HG03135 (cell line): ENCODE results near the gene SPC24.
A peak's percentile ranks its signal among the peaks of the same experiment; 100 is the strongest.
"Not testable (repeated sequence)": the region's sequence is repeated elsewhere in the genome, so short reads cannot be mapped to it uniquely, and the experiment has no call there.

Experiments used
- ATAC-seq: cut with Tn5 transposase; IDR thresholded peaks from one replicate; pipeline ENCODE4 v1.9.1; 2021; ENCODE audit warnings: mild to moderate bottlenecking, moderate library complexity; ENCODE audit not compliant: unreplicated experiment

Gene SPC24

GRCh38 chr19:11098327-11098726 lies 57.3 kb downstream of the SPC24 start:
- no peak for ATAC-seq

- ATAC-seq, result not testable (repeated sequence)
Measured at GRCh38 chr19:11097367-11097766, 58.2 kb downstream of the SPC24 start.

DNA sequence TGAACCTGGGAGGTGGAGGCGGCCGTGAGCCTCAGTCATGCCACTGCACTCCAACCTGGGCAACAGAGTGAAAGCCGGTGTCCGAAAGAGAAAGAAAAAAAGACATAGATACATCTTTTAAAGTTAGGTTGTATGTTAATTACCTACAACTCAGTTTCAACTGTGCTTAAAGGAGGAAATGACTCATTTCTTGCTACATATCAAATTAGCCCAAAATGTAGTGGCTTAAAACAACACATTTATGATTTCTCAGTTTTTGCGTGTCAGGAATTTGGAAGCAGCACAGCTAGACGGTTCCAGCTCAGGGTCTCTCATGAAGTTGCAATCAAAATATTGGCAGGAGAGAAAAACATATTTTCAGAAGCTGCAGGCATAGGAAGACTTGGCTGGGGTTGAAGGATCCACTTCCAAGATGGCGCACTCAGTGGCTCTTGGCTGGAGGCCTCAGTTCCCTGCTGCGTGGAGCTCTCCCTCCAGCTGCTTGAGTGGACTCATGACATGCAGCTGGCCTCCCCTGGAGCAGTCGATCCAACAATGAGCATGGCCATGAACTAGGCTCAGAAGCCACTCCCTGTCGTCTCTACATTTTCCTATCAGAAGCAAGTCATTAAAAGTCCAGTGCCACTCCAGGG lies 59.3 kb downstream of the SPC24 start:
- peak; percentile 45 for ATAC-seq
